IPS-15b (cell line): ENCODE results near the gene PDIA6.
A peak's percentile ranks its signal among the peaks of the same experiment; 100 is the strongest.

ENCODE experiments used
- H3K27me3 ChIP-seq: one replicate; pipeline ENCODE4 v1.6.1; 2013; ENCODE audit warnings: low read length; ENCODE audit not compliant: control insufficient read depth, insufficient read depth
- H3K36me3 ChIP-seq: one replicate; pipeline ENCODE4 v1.6.1; 2013; ENCODE audit warnings: low read length; ENCODE audit not compliant: control insufficient read depth, insufficient read depth
- H3K4me1 ChIP-seq: one replicate; pipeline ENCODE4 v1.6.1; 2013; ENCODE audit warnings: mild to moderate bottlenecking, low read length; ENCODE audit not compliant: control insufficient read depth, insufficient read depth
- H3K4me3 ChIP-seq: one replicate; pipeline ENCODE4 v1.5.1; 2013; ENCODE audit warnings: low read depth, low read length
- H3K9ac ChIP-seq: one replicate; pipeline ENCODE4 v1.6.1; 2013; ENCODE audit warnings: low read depth, mild to moderate bottlenecking, low read length
- H3K9me3 ChIP-seq: one replicate; pipeline ENCODE4 v1.6.1; 2013; ENCODE audit warnings: mild to moderate bottlenecking, low read length; ENCODE audit not compliant: control insufficient read depth, insufficient read depth

The PDIA6 gene

GRCh38 chr2:10842506-10842905, 29.9 kb upstream of the PDIA6 start:
- Histone ChIP-seq H3K36me3 (no peaks in the 10 kb centered on the region), H3K4me3 (no peak overlapping the region), H3K9ac (no peak overlapping the region), H3K9me3 (no peaks in the 10 kb centered on the region), H3K27me3 (no peaks in the 10 kb centered on the region), H3K4me1 (peaks cover 2% of the 10 kb centered on the region)

- H3K9me3 ChIP-seq = no peaks in the 10 kb centered on the region
- H3K36me3 ChIP-seq = no peaks in the 10 kb centered on the region
- H3K9ac ChIP-seq = no peak overlapping the region
- no peak overlapping the region for H3K4me3 ChIP-seq
- H3K27me3 ChIP-seq = no peaks in the 10 kb centered on the region
- H3K4me1 ChIP-seq = peaks cover 2% of the 10 kb centered on the region
Observed at GRCh38 chr2:10841547-10842219, 29.1 kb upstream of the PDIA6 start.

GRCh38 chr2:10839813-10840212, 27.2 kb upstream of the PDIA6 start:
- Histone ChIP-seq H3K9me3 (no peaks in the 10 kb centered on the region), H3K4me3 (no peak overlapping the region), H3K4me1 (no peaks in the 10 kb centered on the region), H3K36me3 (no peaks in the 10 kb centered on the region), H3K27me3 (no peaks in the 10 kb centered on the region), H3K9ac (no peak overlapping the region)

GRCh38 chr2:10838734-10839133, 26.1 kb upstream of the PDIA6 start:
- H3K9ac ChIP-seq = no peak overlapping the region
- H3K27me3 ChIP-seq = peaks cover 5% of the 10 kb centered on the region
- H3K9me3 ChIP-seq = no peaks in the 10 kb centered on the region
- no peaks in the 10 kb centered on the region for H3K36me3 ChIP-seq
- H3K4me3 ChIP-seq = no peak overlapping the region
- no peaks in the 10 kb centered on the region for H3K4me1 ChIP-seq

- H3K4me1 ChIP-seq = no peaks in the 10 kb centered on the region
- no peaks in the 10 kb centered on the region for H3K9me3 ChIP-seq
- peaks cover 15% of the 10 kb centered on the region for H3K27me3 ChIP-seq
- H3K36me3 ChIP-seq = no peaks in the 10 kb centered on the region
- H3K9ac ChIP-seq = no peak overlapping the region
- no peak overlapping the region for H3K4me3 ChIP-seq
Observed at GRCh38 chr2:10837298-10838266, 25.0 kb upstream of the PDIA6 start.

- H3K9ac ChIP-seq = no peak overlapping the region
- no peak overlapping the region for H3K4me3 ChIP-seq
- H3K27me3 ChIP-seq = peaks cover 15% of the 10 kb centered on the region
- H3K9me3 ChIP-seq = no peaks in the 10 kb centered on the region
- H3K4me1 ChIP-seq = no peaks in the 10 kb centered on the region
- H3K36me3 ChIP-seq = no peaks in the 10 kb centered on the region
Observed at GRCh38 chr2:10835052-10835970, 22.7 kb upstream of the PDIA6 start.

GRCh38 chr2:10834068-10834655, 21.6 kb upstream of the PDIA6 start:
- Histone ChIP-seq H3K36me3 (no peaks in the 10 kb centered on the region), H3K9ac (no peak overlapping the region), H3K4me1 (no peaks in the 10 kb centered on the region), H3K9me3 (no peaks in the 10 kb centered on the region), H3K27me3 (peaks cover 15% of the 10 kb centered on the region), H3K4me3 (no peak overlapping the region)

GRCh38 chr2:10833021-10833420, 20.4 kb upstream of the PDIA6 start:
- Histone ChIP-seq H3K36me3 (no peaks in the 10 kb centered on the region), H3K9ac (no peak overlapping the region), H3K4me3 (no peak overlapping the region), H3K4me1 (no peaks in the 10 kb centered on the region), H3K27me3 (peaks cover 15% of the 10 kb centered on the region), H3K9me3 (no peaks in the 10 kb centered on the region)

GRCh38 chr2:10832203-10832936, 19.8 kb upstream of the PDIA6 start:
- Histone ChIP-seq H3K9me3 (no peaks in the 10 kb centered on the region), H3K4me3 (peak overlapping the region; percentile 24), H3K4me1 (no peaks in the 10 kb centered on the region), H3K9ac (no peak overlapping the region), H3K27me3 (peaks cover 15% of the 10 kb centered on the region), H3K36me3 (no peaks in the 10 kb centered on the region)

GRCh38 chr2:10831400-10831985, 18.9 kb upstream of the PDIA6 start:
- no peaks in the 10 kb centered on the region for H3K36me3 ChIP-seq
- H3K27me3 ChIP-seq = peaks cover 15% of the 10 kb centered on the region
- H3K9ac ChIP-seq = no peak overlapping the region
- no peak overlapping the region for H3K4me3 ChIP-seq
- no peaks in the 10 kb centered on the region for H3K4me1 ChIP-seq
- no peaks in the 10 kb centered on the region for H3K9me3 ChIP-seq
